Panc1 (cell line): Measurements from ENCODE around the gene JMJD4.

ENCODE experiments used
- CTCF ChIP-seq: fragments of 450-650 bp; IDR thresholded peaks from 2 replicates; pipeline ENCODE4 v1.5.1; 2017; ENCODE audit warnings: mild to moderate bottlenecking
- POLR2AphosphoS5 ChIP-seq: IDR thresholded peaks from 2 replicates; pipeline ENCODE4 v1.6.1; 2012; ENCODE audit warnings: mild to moderate bottlenecking, low read depth, low read length, moderate library complexity
- REST ChIP-seq, 2 experiments: IDR thresholded peaks; 2 replicates each; pipeline ENCODE4 v1.6.1; 2011 to 2012; ENCODE audit warnings: low read depth in 2 of 2, control low read depth in 1 of 2, low read length in 1 of 2, mild to moderate bottlenecking in 1 of 2, moderate library complexity in 1 of 2; ENCODE audit not compliant: insufficient read depth in 1 of 2
- SIN3A ChIP-seq: IDR thresholded peaks from 2 replicates; pipeline ENCODE4 v1.6.1; 2012; ENCODE audit warnings: low read depth, mild to moderate bottlenecking, low read length, moderate library complexity, borderline replicate concordance; ENCODE audit not compliant: insufficient read depth
- TCF7L2 ChIP-seq: IDR thresholded peaks from 2 replicates; pipeline ENCODE4 v1.6.1; 2011; ENCODE audit warnings: mild to moderate bottlenecking, low read depth, low read length, inconsistent platforms

GRCh38 chr1:227738820-227739219, 3.7 kb upstream of the JMJD4 start:
- TF ChIP-seq CTCF (no peak), POLR2AphosphoS5 (no peak), REST (IDR thresholded peaks at IDR 0.05; ENCODE audit: insufficient read depth in 1 of 2, low read depth in 2 of 2, low read length in 1 of 2) (no peak), SIN3A (no peak), TCF7L2 (no peak)
